H1 (cell line): ENCODE results near the gene KIAA1614. TPM values are rescaled to one million over a fixed set of nuclear protein-coding genes. Genes with fewer than 3 reads are reported as not detected.

Experiments used
- CTCF ChIA-PET: fragments of 300-600 bp; sonication (Branson Sonifier 250); formaldehyde crosslinking; loops from one replicate; lab custom pipeline; 2021; ENCODE audit not compliant: partially characterized antibody; lab: Charles Lee
- POLR2A ChIA-PET: fragments of 300-600 bp; sonication (Branson Sonifier 250); formaldehyde crosslinking; loops from one replicate; lab custom pipeline; 2021; ENCODE audit warnings: inconsistent platforms; ENCODE audit not compliant: partially characterized antibody; lab: Charles Lee
- DNase-seq, 2 experiments: peaks; one replicate each; pipeline versions ENCODE4 v3.0.0 to v3.0.0-alpha.2; 2010 to 2022; ENCODE audit warnings: low spot score in 2 of 2, low read depth in 1 of 2, mixed read lengths in 1 of 2
- FAIRE-seq: peaks from 2 replicates; lab custom pipeline; 2011; peaks lifted over from hg19 to GRCh38; lab: Jason Lieb, UNC
- H2AFZ ChIP-seq: 2 replicates; pipeline ENCODE4 v1.8.1; 2012; ENCODE audit warnings: low read length, inconsistent platforms
- H2AK5ac ChIP-seq: 2 replicates; pipeline ENCODE4 v1.6.1; 2013; ENCODE audit warnings: low read depth, low read length
- H2BK120ac ChIP-seq: replicated peaks from 2 replicates; pipeline ENCODE3; 2013; ENCODE audit warnings: low read depth, low read length, inconsistent platforms
- H2BK12ac ChIP-seq: 2 replicates; pipeline ENCODE4 v1.6.1; 2013; ENCODE audit warnings: low read depth, low read length
- H2BK15ac ChIP-seq: 2 replicates; pipeline ENCODE4 v1.6.1; 2013; ENCODE audit warnings: low read length
- H2BK20ac ChIP-seq: 2 replicates; pipeline ENCODE4 v1.6.1; 2013; ENCODE audit warnings: low read length
- H2BK5ac ChIP-seq: 2 replicates; pipeline ENCODE4 v1.6.1; 2013; ENCODE audit warnings: low read depth, low read length
- H3K14ac ChIP-seq: 2 replicates; pipeline ENCODE4 v1.6.1; 2013; ENCODE audit warnings: inconsistent platforms; ENCODE audit not compliant: insufficient read length
- H3K18ac ChIP-seq: 2 replicates; pipeline ENCODE4 v1.6.1; 2013; ENCODE audit warnings: low read length; ENCODE audit errors: extremely low read depth
- H3K23ac ChIP-seq: 2 replicates; pipeline ENCODE4 v1.6.1; 2013; ENCODE audit warnings: inconsistent platforms; ENCODE audit not compliant: insufficient read length
- H3K23me2 ChIP-seq: 2 replicates; pipeline ENCODE4 v1.6.1; 2013; ENCODE audit warnings: low read depth, low read length
- H3K27ac ChIP-seq: 2 replicates; pipeline ENCODE4 v1.6.1; 2011; ENCODE audit warnings: low read depth, low read length, inconsistent platforms
- H3K27me3 ChIP-seq, 4 experiments: replicated peaks in 1 of 4; 1 replicate in 1 of 4; 2 replicates in 3 of 4; pipeline versions ENCODE4 v1.6.1 to v1.8.1; 2011 to 2013; ENCODE audit warnings: low read length in 3 of 4, mild to moderate bottlenecking in 3 of 4, inconsistent platforms in 2 of 4, mixed read lengths in 2 of 4, moderate library complexity in 1 of 4; ENCODE audit not compliant: control insufficient read depth in 3 of 4, insufficient read depth in 3 of 4; ENCODE audit errors: extremely low read depth in 1 of 4
- H3K36me3 ChIP-seq, 4 experiments: 2 replicates each; pipeline versions ENCODE4 v1.6.1 to v1.8.1; 2011 to 2013; ENCODE audit warnings: mild to moderate bottlenecking in 4 of 4, low read length in 3 of 4, moderate library complexity in 2 of 4, control low read depth in 1 of 4, inconsistent platforms in 1 of 4; ENCODE audit not compliant: insufficient read depth in 4 of 4, control insufficient read depth in 2 of 4
- H3K4ac ChIP-seq: replicated peaks from 2 replicates; pipeline ENCODE3; 2013; ENCODE audit warnings: low read length, low read depth, mixed read lengths, inconsistent platforms; ENCODE audit not compliant: insufficient read length
- H3K4me1 ChIP-seq, 4 experiments: replicated peaks in 1 of 4; 1 replicate in 1 of 4; 2 replicates in 3 of 4; pipeline versions ENCODE4 v1.6.1 to v1.8.1; 2011 to 2013; ENCODE audit warnings: low read length in 3 of 4, inconsistent platforms in 2 of 4, mixed read lengths in 1 of 4; ENCODE audit not compliant: insufficient read depth in 4 of 4, control insufficient read depth in 3 of 4
- H3K4me2 ChIP-seq, 2 experiments: 2 replicates each; pipeline versions ENCODE4 v1.6.1 to v1.8.1; 2011 to 2013; ENCODE audit warnings: low read depth in 2 of 2, low read length in 2 of 2, control low read depth in 1 of 2, inconsistent platforms in 1 of 2, mild to moderate bottlenecking in 1 of 2; ENCODE audit not compliant: insufficient read depth in 1 of 2
- H3K4me3 ChIP-seq, 4 experiments: fragments of 200-600, 300-600 bp in 1 of 4; sonication (generic), shearing (Covaris generic), sonication (Bioruptor Twin) in 1 of 4; 2 replicates each; pipeline versions ENCODE4 v1.5.1 to v1.8.1; 2011 to 2016; ENCODE audit warnings: low read length in 4 of 4, low read depth in 3 of 4, control low read depth in 2 of 4, inconsistent platforms in 2 of 4, mild to moderate bottlenecking in 2 of 4, mixed read lengths in 1 of 4, moderate library complexity in 1 of 4; ENCODE audit not compliant: insufficient read depth in 2 of 4; ENCODE audit errors: extremely low read depth in 1 of 4
- H3K56ac ChIP-seq: replicated peaks from 2 replicates; pipeline ENCODE3; 2013; ENCODE audit warnings: low read depth, mild to moderate bottlenecking, mixed read lengths, low read length, inconsistent platforms; ENCODE audit not compliant: insufficient read length
- H3K79me1 ChIP-seq: 2 replicates; pipeline ENCODE4 v1.6.1; 2013; ENCODE audit warnings: low read depth, low read length, control low read depth
- H3K79me2 ChIP-seq, 2 experiments: 2 replicates each; pipeline versions ENCODE4 v1.6.1 to v1.8.1; 2012 to 2013; ENCODE audit warnings: low read length in 2 of 2, mild to moderate bottlenecking in 2 of 2, inconsistent platforms in 1 of 2; ENCODE audit not compliant: insufficient read depth in 2 of 2, control insufficient read depth in 1 of 2
- H3K9ac ChIP-seq, 4 experiments: replicated peaks in 1 of 4; 1 replicate in 1 of 4; 2 replicates in 3 of 4; pipeline versions ENCODE4 v1.6.1 to v1.8.1; 2011 to 2013; ENCODE audit warnings: low read depth in 3 of 4, low read length in 3 of 4, control low read depth in 2 of 4, mild to moderate bottlenecking in 2 of 4, moderate library complexity in 2 of 4, inconsistent platforms in 1 of 4; ENCODE audit errors: extremely low read depth in 1 of 4
- H3K9me3 ChIP-seq, 2 experiments: 2 replicates each; pipeline versions ENCODE4 v1.6.1 to v1.8.1; 2012 to 2013; ENCODE audit warnings: mild to moderate bottlenecking in 2 of 2, moderate library complexity in 2 of 2, control low read depth in 1 of 2, inconsistent platforms in 1 of 2, low read depth in 1 of 2, low read length in 1 of 2, mixed read lengths in 1 of 2; ENCODE audit not compliant: insufficient read depth in 2 of 2
- H4K20me1 ChIP-seq, 2 experiments: replicated peaks in 1 of 2; 2 replicates each; pipeline versions ENCODE3 to v1.8.1; 2011 to 2013; ENCODE audit warnings: inconsistent platforms in 2 of 2, low read length in 2 of 2, mild to moderate bottlenecking in 1 of 2; ENCODE audit not compliant: insufficient read depth in 2 of 2, control insufficient read depth in 1 of 2
- H4K5ac ChIP-seq: 2 replicates; pipeline ENCODE4 v1.6.1; 2013; ENCODE audit warnings: low read length, low read depth, mixed read lengths, inconsistent platforms; ENCODE audit not compliant: insufficient read length
- H4K8ac ChIP-seq: 2 replicates; pipeline ENCODE4 v1.8.0; 2013; ENCODE audit warnings: mild to moderate bottlenecking, moderate library complexity, low read length, inconsistent platforms; ENCODE audit not compliant: insufficient read depth; ENCODE audit errors: extremely low read depth
- H4K91ac ChIP-seq: replicated peaks from 2 replicates; pipeline ENCODE3; 2013; ENCODE audit warnings: low read length, mixed read lengths, inconsistent platforms; ENCODE audit not compliant: insufficient read length
- BACH1 ChIP-seq: IDR thresholded peaks from 2 replicates; pipeline ENCODE4 v1.6.1; 2012; ENCODE audit warnings: low read length, improper control_type of control experiment
- CBX5 ChIP-seq: fragments of 300-800, 300-1000 bp; sonication (generic); IDR thresholded peaks from 2 replicates; pipeline ENCODE4 v1.7.1; 2016; ENCODE audit warnings: antibody characterized with exemption, low read length, low read depth
- CBX8 ChIP-seq: fragments of 300-800, 300-1000 bp; sonication (generic); IDR thresholded peaks from 2 replicates; pipeline ENCODE4 v1.7.1; 2016; ENCODE audit warnings: low read depth, low read length, borderline replicate concordance
- CTBP2 ChIP-seq: IDR thresholded peaks from 2 replicates; pipeline ENCODE4 v1.7.0; 2011; ENCODE audit warnings: borderline replicate concordance, mild to moderate bottlenecking, moderate library complexity, mixed read lengths, low read length; ENCODE audit not compliant: insufficient read depth, insufficient read length
- KDM5A ChIP-seq: fragments of 200-600 bp; IDR thresholded peaks from 2 replicates; pipeline ENCODE4 v1.7.1; 2012; ENCODE audit warnings: mild to moderate bottlenecking, low read length, inconsistent platforms, mixed read lengths
- POLR2A ChIP-seq, 2 experiments: IDR thresholded peaks; 1 replicate in 1 of 2; 2 replicates in 1 of 2; pipeline ENCODE4 v1.6.1; 2011; ENCODE audit warnings: low read depth in 2 of 2, low read length in 2 of 2, mild to moderate bottlenecking in 2 of 2; ENCODE audit errors: control extremely low read depth in 1 of 2
- RBBP5 ChIP-seq: IDR thresholded peaks from 2 replicates; pipeline ENCODE4 v1.7.1; 2012; ENCODE audit warnings: low read depth, mild to moderate bottlenecking, inconsistent platforms, low read length, moderate library complexity, borderline replicate concordance
- ZNF274 ChIP-seq: IDR thresholded peaks from 2 replicates; pipeline ENCODE4 v1.7.0; 2012; ENCODE audit warnings: low read length, borderline replicate concordance; ENCODE audit errors: extremely low read depth
- WGBS, 2 experiments: shearing (Covaris generic) in 1 of 2; methylation state at CpG; one replicate each; pipeline versions ENCODE4 v1.1.6 to v1.1.7; 2013 to 2015; ENCODE audit warnings: low lambda C conversion rate in 2 of 2, mixed read lengths in 2 of 2, inconsistent platforms in 1 of 2, low coverage in 1 of 2, missing lambda C conversion rate in 1 of 2; ENCODE audit not compliant: insufficient replicate concordance in 2 of 2, insufficient coverage in 1 of 2, insufficient read length in 1 of 2; ENCODE audit errors: extremely low coverage in 1 of 2, missing lambda C conversion rate in 1 of 2; 5-methylcytosine and 5-hydroxymethylcytosine counted together
- polyA plus RNA-seq, 7 experiments: library from polyadenylated mRNA; depleted of rRNA in 3 of 7; stranded (reverse) in 5 of 7; unstranded in 2 of 7; fragments of >200 nt in 5 of 7; fragments of 200-250 nt in 2 of 7; gene quantifications; 1 replicate in 5 of 7; 2 replicates in 1 of 7; 4 replicates in 1 of 7; pipeline versions ENCODE4 v1.2.1 to v1.2.3, GENCODE V29; 2011 to 2013; ENCODE audit warnings: missing spikeins in 2 of 7, mixed read lengths in 2 of 7
- total RNA-seq: library from RNA; stranded (reverse); fragmentation: NEBNext Ultra II Directional; extraction: Animal tissue kit (Norgen Biotek cat#: 25700); gene quantifications from 2 replicates; pipeline ENCODE4 v1.2.1, GENCODE V29; 2021
- TF ChIP-seq, protein P1 (sequence below), 3 experiments: IDR thresholded peaks; 1 replicate in 2 of 3; 2 replicates in 1 of 3; pipeline versions ENCODE4 v1.5.1 to v1.6.1; 2011; ENCODE audit warnings: low read length in 3 of 3, mild to moderate bottlenecking in 3 of 3, inconsistent platforms in 2 of 3, low read depth in 1 of 3, moderate library complexity in 1 of 3; ENCODE audit not compliant: insufficient read depth in 1 of 3; ENCODE audit errors: control extremely low read depth in 1 of 3

KIAA1614 gene
- total and polyA plus RNA-seq, 2 of the 8 experiments (the other 6 are each of a cell fraction or from before 2014, with no cell fraction given): 1.3 to 3.1 TPM

DNA sequence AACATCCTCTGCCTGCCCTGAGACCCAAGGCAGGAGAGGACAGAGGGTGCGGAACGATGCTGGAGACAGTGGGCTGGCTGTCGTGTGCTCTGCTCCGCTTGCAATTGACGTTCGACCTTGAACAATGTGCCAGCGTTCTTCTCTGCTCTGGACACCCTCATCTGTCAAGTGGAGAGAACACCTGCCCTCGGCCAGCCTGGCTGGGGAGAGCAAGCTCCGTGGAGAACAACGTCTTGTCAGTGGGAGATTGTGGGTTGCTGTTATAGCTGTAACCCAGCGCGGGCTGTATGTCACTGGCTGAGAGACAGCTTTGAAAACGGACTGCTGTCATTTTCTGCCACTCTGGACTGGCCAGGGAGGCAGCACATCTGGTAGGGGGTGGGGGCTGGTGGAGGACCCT lies 14.7 kb downstream of the KIAA1614 start:
- H3K4me1 ChIP-seq: peaks cover 27 to 49% (median 37%) of the 10 kb centered on the region in 4 experiments
- H2BK12ac ChIP-seq: peak overlapping the region; percentile 2; the same call in 1 of the 2 replicates
- FAIRE-seq (no peak), DNase-seq (no peak)
- no peak overlapping the region for H3K14ac ChIP-seq
- H3K79me2 ChIP-seq: no peaks in the 10 kb centered on the region
- H3K23ac ChIP-seq: no peak overlapping the region
- H2BK20ac ChIP-seq: no peak overlapping the region; the same call in 1 of the 2 replicates
- H4K8ac ChIP-seq: no peak overlapping the region; the same call in 1 of the 2 replicates
- no peak overlapping the region for H2BK120ac ChIP-seq
- H3K9me3 ChIP-seq: no peaks in the 10 kb centered on the region
- H4K5ac ChIP-seq: no peak overlapping the region
- H3K27ac ChIP-seq: no peak overlapping the region
- no peak overlapping the region for H4K91ac ChIP-seq
- H2AK5ac ChIP-seq: 0 out of 2 replicates have a peak overlapping the region, but pooled peaks have one; percentile 54
- no peak overlapping the region for H2AFZ ChIP-seq
- no peak overlapping the region for H3K4me3 ChIP-seq
- H3K4ac ChIP-seq: no peak overlapping the region
- WGBS, 2 experiments: 87% methylated on average over 13 of the region's 13 CpGs; no CpG with 5 or more reads in 1 of the 2 experiments
- no peaks in the 10 kb centered on the region; a peak in 1 of 7 replicates for H3K27me3 ChIP-seq
- no peak overlapping the region for H3K4me2 ChIP-seq
- H3K9ac ChIP-seq: no peak overlapping the region
- peak overlapping the region; percentile 3; the same call in 1 of the 2 replicates for H2BK5ac ChIP-seq
- H3K79me1 ChIP-seq: no peaks in the 10 kb centered on the region
- no peaks in the 10 kb centered on the region for H3K36me3 ChIP-seq
- no peaks in the 10 kb centered on the region for H4K20me1 ChIP-seq
- CTCF ChIA-PET: interaction anchor here (0.6 to 3.9 kb wide), 8 partner anchors 9 to 218 kb away, joined by 3 to 11 read pairs (median 4); partner anchors contain the start of gene KIAA1614
- no peak overlapping the region for H2BK15ac ChIP-seq
- peaks cover 2% of the 10 kb centered on the region for H3K23me2 ChIP-seq
- no peak overlapping the region for H3K56ac ChIP-seq
- no peak overlapping the region for H3K18ac ChIP-seq
- TF ChIP-seq CBX8: no peak
- no peak for TF ChIP-seq KDM5A
- TF ChIP-seq, protein P1, sequence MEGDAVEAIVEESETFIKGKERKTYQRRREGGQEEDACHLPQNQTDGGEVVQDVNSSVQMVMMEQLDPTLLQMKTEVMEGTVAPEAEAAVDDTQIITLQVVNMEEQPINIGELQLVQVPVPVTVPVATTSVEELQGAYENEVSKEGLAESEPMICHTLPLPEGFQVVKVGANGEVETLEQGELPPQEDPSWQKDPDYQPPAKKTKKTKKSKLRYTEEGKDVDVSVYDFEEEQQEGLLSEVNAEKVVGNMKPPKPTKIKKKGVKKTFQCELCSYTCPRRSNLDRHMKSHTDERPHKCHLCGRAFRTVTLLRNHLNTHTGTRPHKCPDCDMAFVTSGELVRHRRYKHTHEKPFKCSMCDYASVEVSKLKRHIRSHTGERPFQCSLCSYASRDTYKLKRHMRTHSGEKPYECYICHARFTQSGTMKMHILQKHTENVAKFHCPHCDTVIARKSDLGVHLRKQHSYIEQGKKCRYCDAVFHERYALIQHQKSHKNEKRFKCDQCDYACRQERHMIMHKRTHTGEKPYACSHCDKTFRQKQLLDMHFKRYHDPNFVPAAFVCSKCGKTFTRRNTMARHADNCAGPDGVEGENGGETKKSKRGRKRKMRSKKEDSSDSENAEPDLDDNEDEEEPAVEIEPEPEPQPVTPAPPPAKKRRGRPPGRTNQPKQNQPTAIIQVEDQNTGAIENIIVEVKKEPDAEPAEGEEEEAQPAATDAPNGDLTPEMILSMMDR (IDR thresholded peaks at IDR 0.05; ENCODE audit: control extremely low read depth in 1 of 3, insufficient read depth in 1 of 3, low read depth in 1 of 3, low read length in 3 of 3): no peak
- TF ChIP-seq CTBP2: no peak
- TF ChIP-seq BACH1: no peak
- TF ChIP-seq RBBP5: no peak
- TF ChIP-seq CBX5: no peak
- TF ChIP-seq POLR2A (IDR thresholded peaks at IDR 0.05; ENCODE audit: control extremely low read depth in 1 of 2, low read depth in 2 of 2, low read length in 2 of 2): no peak
- no peak for TF ChIP-seq ZNF274
- POLR2A ChIA-PET: interaction anchor here (0.7 to 1.8 kb wide), 3 partner anchors 15 to 129 kb away, joined by 3 to 6 read pairs (median 3); no protein-coding TSS in a partner anchor
